GM23248 (cell line): Measurements from ENCODE around the gene GLB1L3. TPM values are rescaled to one million over a fixed set of nuclear protein-coding genes. Genes with fewer than 3 reads are reported as not detected.

Source experiments
- DNase-seq: peaks from one replicate; pipeline ENCODE4 v3.0.0-alpha.2; 2015
- H2AFZ ChIP-seq: fragments of 200-600 bp; sonication (generic); 2 replicates; pipeline ENCODE4 v1.6.1; 2016; ENCODE audit warnings: antibody characterized with exemption
- H3F3A ChIP-seq: fragments of 200-600 bp; sonication (generic); 2 replicates; pipeline ENCODE4 v1.6.1; 2016; ENCODE audit warnings: mild to moderate bottlenecking, antibody characterized with exemption, mixed run types; ENCODE audit not compliant: insufficient read depth
- H3K27ac ChIP-seq: fragments of 200-600 bp; sonication (generic); 2 replicates; pipeline ENCODE4 v1.5.1; 2016; ENCODE audit warnings: mild to moderate bottlenecking
- H3K27me3 ChIP-seq: fragments of 200-600 bp; sonication (generic); replicated peaks from 2 replicates; pipeline ENCODE4 v1.6.1; 2016; ENCODE audit warnings: mild to moderate bottlenecking; ENCODE audit not compliant: insufficient read depth
- H3K36me3 ChIP-seq: fragments of 200-600 bp; sonication (generic); 2 replicates; pipeline ENCODE4 v1.6.1; 2016; ENCODE audit warnings: low read depth, mild to moderate bottlenecking
- H3K4me1 ChIP-seq: fragments of 200-600 bp; sonication (generic); 2 replicates; pipeline ENCODE4 v1.6.1; 2016; ENCODE audit warnings: mild to moderate bottlenecking; ENCODE audit not compliant: insufficient read depth
- H3K4me2 ChIP-seq: fragments of 200-600 bp; sonication (generic); one replicate; pipeline ENCODE4 v1.6.1; 2016; ENCODE audit warnings: mild to moderate bottlenecking; ENCODE audit not compliant: unreplicated experiment
- H3K4me3 ChIP-seq: fragments of 200-600 bp; sonication (generic); 2 replicates; pipeline ENCODE4 v1.5.1; 2016; ENCODE audit warnings: mild to moderate bottlenecking
- H3K79me2 ChIP-seq: fragments of 200-600 bp; sonication (generic); 2 replicates; pipeline ENCODE4 v1.6.1; 2016; ENCODE audit warnings: mild to moderate bottlenecking; ENCODE audit not compliant: insufficient read depth
- H3K9ac ChIP-seq: fragments of 200-600 bp; sonication (generic); 2 replicates; pipeline ENCODE4 v1.6.1; 2016; ENCODE audit warnings: mild to moderate bottlenecking
- H3K9me2 ChIP-seq: fragments of 200-600 bp; sonication (generic); 2 replicates; pipeline ENCODE4 v1.6.1; 2016; ENCODE audit warnings: mixed run types, mild to moderate bottlenecking, moderate library complexity; ENCODE audit not compliant: insufficient read depth
- H3K9me3 ChIP-seq: fragments of 200-600 bp; sonication (generic); one replicate; pipeline ENCODE4 v1.6.1; 2017; ENCODE audit warnings: low read depth
- H4K20me1 ChIP-seq: fragments of 200-600 bp; sonication (generic); 2 replicates; pipeline ENCODE4 v1.6.0; 2016; ENCODE audit not compliant: insufficient read depth
- EZH2 ChIP-seq: fragments of 200-600 bp; sonication (generic); IDR thresholded peaks from 2 replicates; pipeline ENCODE4 v1.6.1; 2018; ENCODE audit warnings: antibody characterized with exemption, mild to moderate bottlenecking; ENCODE audit not compliant: insufficient read depth, poor library complexity, severe bottlenecking
- EZH2phosphoT487 ChIP-seq: fragments of 200-600 bp; sonication (generic); IDR thresholded peaks from 2 replicates; pipeline ENCODE4 v1.6.1; 2018; ENCODE audit warnings: antibody characterized with exemption, moderate library complexity, mild to moderate bottlenecking, low read depth; ENCODE audit not compliant: insufficient read depth
- WGBS, 2 experiments: methylation state at CpG; one replicate each; pipeline ENCODE4 v1.1.6; 2015 to 2017; ENCODE audit warnings: low lambda C conversion rate in 2 of 2, low coverage in 1 of 2; ENCODE audit errors: missing lambda C conversion rate in 2 of 2; 5-methylcytosine and 5-hydroxymethylcytosine counted together
- in situ Hi-C: fragments of 300-500 bp; cut with MboI; formaldehyde crosslinking; loops from 2 replicates; pipeline ENCODE4 v1.15.0; 2020
- polyA plus RNA-seq: library from polyadenylated mRNA; unstranded; fragments of >200 nt; fragmentation: Nextera tagmentation; extraction: Ambion mirVana; gene quantifications from 2 replicates; pipeline ENCODE4 v1.2.1, GENCODE V29; 2016
- total RNA-seq: library from RNA; depleted of rRNA; stranded (reverse); fragments of >200 nt; shearing (Covaris generic); gene quantifications from 2 replicates; pipeline ENCODE4 v1.2.3, GENCODE V29; 2014

The GLB1L3 gene
- total and polyA plus RNA-seq, 2 experiments from 2014 or later = not detected

GRCh38 chr11:134359646-134360045, 83.5 kb downstream of the GLB1L3 start:
- no peak for DNase-seq

DNA sequence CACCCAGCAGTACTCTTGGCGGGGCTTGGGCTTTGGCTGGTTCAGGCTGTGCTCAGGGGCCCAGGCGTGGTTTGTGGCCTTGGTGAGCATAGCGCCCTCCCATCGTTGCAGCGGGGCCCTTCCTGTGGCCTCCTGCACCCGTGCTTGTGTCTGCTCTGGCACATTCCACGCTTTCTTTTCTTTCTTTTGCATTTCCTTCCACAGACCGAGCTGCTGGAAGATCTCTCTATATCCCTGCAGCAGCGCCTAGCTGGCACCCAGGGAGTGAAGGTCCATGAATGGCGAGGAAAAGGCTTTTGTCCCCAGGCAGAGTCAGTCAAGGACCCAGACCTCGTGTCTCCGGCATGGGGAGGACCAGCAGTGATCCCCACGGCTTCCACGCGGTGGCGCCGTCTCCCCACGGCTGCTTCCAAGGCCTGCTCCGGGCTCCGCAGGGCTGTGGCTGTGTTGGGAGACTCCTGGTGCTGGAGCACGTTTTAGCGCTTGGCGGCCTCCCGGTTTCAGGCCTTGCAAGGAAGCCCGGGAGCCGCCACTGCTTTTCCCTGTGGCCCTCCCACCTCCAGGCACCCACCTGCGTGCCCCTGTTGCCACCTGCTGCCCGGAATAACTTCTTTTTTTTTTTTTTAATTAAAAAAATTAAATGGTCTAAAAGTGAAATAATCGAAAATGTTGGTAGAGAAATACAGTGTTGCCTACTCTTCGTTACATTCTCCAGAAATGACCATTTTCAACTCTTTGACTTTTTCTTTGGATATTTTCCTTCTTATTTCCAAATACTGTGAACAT, 84.1 kb downstream of the GLB1L3 start:
- Histone ChIP-seq H3K9me2 (no peaks in the 10 kb centered on the region), H3K9ac (no peak overlapping the region), H2AFZ (no peak overlapping the region), H3K4me2 (no peak overlapping the region), H3K4me1 (no peaks in the 10 kb centered on the region), H3K79me2 (no peaks in the 10 kb centered on the region), H3K27me3 (no peaks in the 10 kb centered on the region), H4K20me1 (no peaks in the 10 kb centered on the region), H3K27ac (no peak overlapping the region), H3K36me3 (no peaks in the 10 kb centered on the region), H3F3A (no peaks in the 10 kb centered on the region), H3K4me3 (no peak overlapping the region), H3K9me3 (no peaks in the 10 kb centered on the region)
- 15 to 21% methylated on average over 25 to 30 of the region's 30 CpGs for WGBS, 2 experiments
- TF ChIP-seq EZH2 (no peak), EZH2phosphoT487 (no peak)
- in situ Hi-C loops = no loop called here
- peak; percentile 76 for DNase-seq

More at GRCh38 chr11:134359646-134360045, 83.5 kb downstream of the GLB1L3 start:
- Histone ChIP-seq H3F3A (no peaks in the 10 kb centered on the region), H4K20me1 (no peaks in the 10 kb centered on the region), H3K4me2 (no peak overlapping the region), H2AFZ (no peak overlapping the region), H3K9me3 (no peaks in the 10 kb centered on the region), H3K4me1 (no peaks in the 10 kb centered on the region), H3K79me2 (no peaks in the 10 kb centered on the region), H3K4me3 (no peak overlapping the region), H3K36me3 (no peaks in the 10 kb centered on the region), H3K27me3 (no peaks in the 10 kb centered on the region), H3K9ac (no peak overlapping the region), H3K9me2 (no peaks in the 10 kb centered on the region), H3K27ac (no peak overlapping the region)
- TF ChIP-seq EZH2phosphoT487 (no peak), EZH2 (no peak)
- 34 to 45% methylated on average over 10 of the region's 10 CpGs for WGBS, 2 experiments
- in situ Hi-C loops = no loop called here

DNA sequence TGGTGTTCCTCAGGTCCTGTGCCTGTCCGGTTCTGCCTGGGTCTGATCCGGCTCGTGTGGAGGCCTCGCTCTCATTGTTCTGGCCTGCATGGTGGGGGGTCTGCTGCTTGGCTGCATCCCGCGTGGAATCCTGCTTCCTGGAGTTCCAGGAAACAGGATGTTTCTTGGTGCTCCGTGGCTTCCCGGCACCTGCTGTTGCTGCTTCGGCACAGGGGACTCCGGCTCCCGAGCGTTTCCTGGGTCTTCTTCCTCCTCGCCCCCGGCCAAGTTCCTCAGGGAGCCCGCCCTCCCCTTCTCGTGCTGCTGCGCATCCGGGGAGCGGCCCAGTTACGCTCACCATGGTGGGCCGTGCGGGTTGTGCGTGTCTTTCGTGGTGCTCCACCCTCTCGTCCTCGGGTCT, 85.5 kb downstream of the GLB1L3 start:
- H4K20me1 ChIP-seq = no peaks in the 10 kb centered on the region
- DNase-seq = no peak
- no peak overlapping the region for H3K9ac ChIP-seq
- no peak overlapping the region for H3K27ac ChIP-seq
- 70 to 76% methylated on average over 17 to 26 of the region's 26 CpGs for WGBS, 2 experiments
- H3K4me2 ChIP-seq = no peak overlapping the region
- no peaks in the 10 kb centered on the region for H3K9me2 ChIP-seq
- no peaks in the 10 kb centered on the region for H3K27me3 ChIP-seq
- in situ Hi-C loops = no loop called here
- no peaks in the 10 kb centered on the region for H3K9me3 ChIP-seq
- no peaks in the 10 kb centered on the region for H3K79me2 ChIP-seq
- no peak overlapping the region for H3K4me3 ChIP-seq
- no peak for TF ChIP-seq EZH2
- TF ChIP-seq EZH2phosphoT487 = no peak
- no peaks in the 10 kb centered on the region for H3K4me1 ChIP-seq
- H2AFZ ChIP-seq = no peak overlapping the region
- H3F3A ChIP-seq = no peaks in the 10 kb centered on the region
- no peaks in the 10 kb centered on the region for H3K36me3 ChIP-seq

DNA sequence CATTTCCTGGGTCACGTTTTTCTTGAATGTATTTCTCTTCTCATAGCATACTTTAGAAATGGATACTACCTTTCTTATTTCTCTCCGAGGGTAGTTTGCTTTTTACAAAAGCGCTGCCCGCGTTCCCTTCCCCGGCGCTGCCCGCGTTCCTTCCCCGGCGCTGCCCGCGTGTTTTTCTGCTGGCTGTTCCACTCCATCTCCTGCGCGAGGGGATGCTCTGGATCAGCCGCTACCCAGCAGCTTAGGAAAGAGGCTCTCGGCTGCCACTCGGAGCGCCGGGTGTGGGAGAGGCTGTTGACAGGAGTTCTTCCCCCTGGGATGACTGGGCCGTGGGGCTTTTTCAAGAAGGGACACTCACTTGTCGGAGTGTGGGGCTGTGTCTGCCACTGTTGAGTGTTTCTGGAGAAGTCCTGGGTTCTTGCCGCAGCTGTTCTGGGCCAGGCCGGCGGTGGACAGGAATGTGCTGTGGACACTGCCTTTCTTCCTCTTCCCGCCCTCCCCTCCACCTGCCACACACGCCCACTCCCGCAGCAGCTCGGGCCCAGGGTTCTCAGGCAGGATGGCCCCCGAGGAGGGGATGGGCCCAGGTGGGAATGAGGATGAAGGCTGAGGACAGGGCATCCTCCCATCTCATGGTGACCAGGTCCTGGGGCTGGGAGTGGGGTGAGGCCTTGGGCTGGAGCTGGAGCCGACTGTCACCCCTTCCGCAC, 86.2 kb downstream of the GLB1L3 start:
- H3K79me2 ChIP-seq = no peaks in the 10 kb centered on the region
- TF ChIP-seq EZH2phosphoT487 (no peak), EZH2 (no peak)
- no peaks in the 10 kb centered on the region for H3K9me2 ChIP-seq
- DNase-seq = no peak
- H3K4me3 ChIP-seq = no peak overlapping the region
- H3K27ac ChIP-seq = no peak overlapping the region
- H3F3A ChIP-seq = no peaks in the 10 kb centered on the region
- H3K36me3 ChIP-seq = no peaks in the 10 kb centered on the region
- no peaks in the 10 kb centered on the region for H3K27me3 ChIP-seq
- WGBS, 2 experiments = 74% methylated on average over 31 to 32 of the region's 32 CpGs
- no peak overlapping the region for H3K4me2 ChIP-seq
- no peak overlapping the region for H2AFZ ChIP-seq
- no peaks in the 10 kb centered on the region for H3K4me1 ChIP-seq
- H4K20me1 ChIP-seq = no peaks in the 10 kb centered on the region
- H3K9me3 ChIP-seq = no peaks in the 10 kb centered on the region
- H3K9ac ChIP-seq = no peak overlapping the region
- in situ Hi-C loops = no loop called here
